Measurements from ENCODE around the gene DENND6A.
"Not testable (repeated sequence)": the region's sequence is repeated elsewhere in the genome, so short reads cannot be mapped to it uniquely, and the experiment has no call there.

DENND6A gene

GRCh38 chr3:57692396-57693147, at the start of gene DENND6A:
Gene DENND6A (minus strand): TSS chr3:57693077. CDS start chr3:57693018, 59 bp downstream.
- peak; percentile 89 to 92 (median 91) for DNase-seq (ENCODE audit: low read depth in 3 of 3, low spot score in 1 of 3)

GRCh38 chr3:57740027-57740426, 47.1 kb upstream of the DENND6A start:
- no peak for DNase-seq (ENCODE audit: low read depth in 3 of 3, low spot score in 1 of 3)

- no peak for DNase-seq (ENCODE audit: low read depth in 3 of 3, low spot score in 1 of 3)
These were observed 45.5 kb upstream of the DENND6A start for GRCh38 chr3:57738391-57738790.

GRCh38 chr3:57737840-57738239, 45.0 kb upstream of the DENND6A start:
- no peak for DNase-seq (ENCODE audit: low read depth in 3 of 3, low spot score in 1 of 3)

- no peak for DNase-seq (ENCODE audit: low read depth in 3 of 3, low spot score in 1 of 3)
These were observed 42.5 kb upstream of the DENND6A start for GRCh38 chr3:57735405-57735804.

GRCh38 chr3:57733790-57734189, 40.9 kb upstream of the DENND6A start:
- DNase-seq (ENCODE audit: low read depth in 3 of 3, low spot score in 1 of 3) = no peak

GRCh38 chr3:57731311-57731710, 38.4 kb upstream of the DENND6A start:
- DNase-seq (ENCODE audit: low read depth in 3 of 3, low spot score in 1 of 3) = no peak

GRCh38 chr3:57730682-57731081, 37.8 kb upstream of the DENND6A start:
- no peak for DNase-seq (ENCODE audit: low read depth in 3 of 3, low spot score in 1 of 3)

GRCh38 chr3:57729334-57730045, 36.6 kb upstream of the DENND6A start:
- DNase-seq (ENCODE audit: low read depth in 3 of 3, low spot score in 1 of 3) = no peak

GRCh38 chr3:57727106-57727505, 34.2 kb upstream of the DENND6A start:
- no peak for DNase-seq (ENCODE audit: low read depth in 3 of 3, low spot score in 1 of 3)

GRCh38 chr3:57726397-57726796, 33.5 kb upstream of the DENND6A start:
- no peak for DNase-seq (ENCODE audit: low read depth in 3 of 3, low spot score in 1 of 3)

- DNase-seq (ENCODE audit: low read depth in 3 of 3, low spot score in 1 of 3) = no peak
These were observed 25.2 kb upstream of the DENND6A start for GRCh38 chr3:57718118-57718517.

- DNase-seq (ENCODE audit: low read depth in 3 of 3, low spot score in 1 of 3) = no peak
These were observed 24.5 kb upstream of the DENND6A start for GRCh38 chr3:57717205-57717868.

GRCh38 chr3:57715686-57716085, 22.8 kb upstream of the DENND6A start:
- DNase-seq (ENCODE audit: low read depth in 3 of 3, low spot score in 1 of 3) = no peak

- no peak for DNase-seq (ENCODE audit: low read depth in 3 of 3, low spot score in 1 of 3)
These were observed 16.7 kb upstream of the DENND6A start for GRCh38 chr3:57709559-57709958.

- DNase-seq (ENCODE audit: low read depth in 3 of 3, low spot score in 1 of 3) = no peak
These were observed 16.2 kb upstream of the DENND6A start for GRCh38 chr3:57709031-57709430.

GRCh38 chr3:57706462-57706861, 13.6 kb upstream of the DENND6A start:
- DNase-seq (ENCODE audit: low read depth in 3 of 3, low spot score in 1 of 3) = no peak

- not testable (repeated sequence) for DNase-seq (ENCODE audit: low read depth in 3 of 3, low spot score in 1 of 3)
These were observed 12.5 kb upstream of the DENND6A start for GRCh38 chr3:57705351-57705750.

GRCh38 chr3:57701781-57702180, 8.9 kb upstream of the DENND6A start:
- no peak for DNase-seq (ENCODE audit: low read depth in 3 of 3, low spot score in 1 of 3)

- DNase-seq (ENCODE audit: low read depth in 3 of 3, low spot score in 1 of 3) = no peak
These were observed 7.9 kb upstream of the DENND6A start for GRCh38 chr3:57700737-57701136.

GRCh38 chr3:57699591-57699990, 6.7 kb upstream of the DENND6A start:
- DNase-seq (ENCODE audit: low read depth in 3 of 3, low spot score in 1 of 3) = no peak

- no peak for DNase-seq (ENCODE audit: low read depth in 3 of 3, low spot score in 1 of 3)
These were observed 4.0 kb upstream of the DENND6A start for GRCh38 chr3:57696801-57697321.
